ENCODE results near the gene MRPS24. TPM values are rescaled to one million over a fixed set of nuclear protein-coding genes. Genes with fewer than 3 reads are reported as not detected.

MRPS24 gene
- total and polyA plus RNA-seq, 10 of the 15 experiments (the other 5 are each of a cell fraction or from before 2014, with no cell fraction given) = 27.6 to 164 (median 106) TPM

DNA sequence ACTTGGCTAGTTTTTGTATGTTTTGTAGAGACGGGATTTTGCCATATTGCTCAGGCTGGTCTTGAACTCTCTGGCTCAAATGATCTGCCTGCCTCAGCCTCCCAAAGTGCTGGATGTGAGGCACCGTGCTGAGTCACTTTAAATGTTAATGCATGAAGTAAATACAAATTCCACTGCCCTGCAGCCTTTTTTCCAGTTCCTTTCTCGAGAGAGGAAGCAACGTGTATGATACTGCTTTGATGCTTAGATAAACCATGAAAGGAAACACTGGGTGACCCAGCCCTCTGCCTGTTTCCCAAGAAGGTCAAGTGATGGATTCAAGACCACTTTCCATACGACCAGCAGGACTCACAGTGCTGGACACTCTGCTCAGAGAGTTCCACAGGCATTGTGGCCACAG is 11.3 kb upstream of the MRPS24 start:
- no peaks in the 10 kb centered on the region for H3K9me3 ChIP-seq (replicated peaks; ENCODE audit: control insufficient read depth, insufficient read depth, low read length)
- TF ChIP-seq RCOR1 (conservative IDR thresholded peaks at IDR 0.05; ENCODE audit: low read depth, low read length) (no peak), CREM (IDR thresholded peaks at IDR 0.05; ENCODE audit: low read depth) (no peak), SIN3A (IDR thresholded peaks at IDR 0.05; ENCODE audit: low read depth, low read length) (no peak), BACH1 (IDR thresholded peaks at IDR 0.05; ENCODE audit: borderline replicate concordance) (no peak), RB1 (IDR thresholded peaks at IDR 0.05; ENCODE audit: borderline replicate concordance) (no peak), EP300 (IDR thresholded peaks at IDR 0.05; ENCODE audit: borderline replicate concordance in 1 of 2, control insufficient read depth in 1 of 2, low read depth in 2 of 2, low read length in 2 of 2) (no peak), MEF2A (IDR thresholded peaks at IDR 0.05; ENCODE audit: insufficient read depth, low read depth, low read length) (no peak), FOXM1 (IDR thresholded peaks at IDR 0.05; ENCODE audit: low read depth, low read length) (no peak), CBFB (IDR thresholded peaks at IDR 0.05; ENCODE audit: low read depth) (no peak), NRF1 (conservative IDR thresholded peaks at IDR 0.05; ENCODE audit: low read depth, low read length) (no peak), JUND (IDR thresholded peaks at IDR 0.05; ENCODE audit: low read depth, low read length) (no peak), BHLHE40 (IDR thresholded peaks at IDR 0.05; ENCODE audit: borderline replicate concordance in 1 of 2, low read depth in 2 of 2, low read length in 1 of 2) (no peak), HCFC1 (IDR thresholded peaks at IDR 0.05; ENCODE audit: low read length) (no peak), MYC (IDR thresholded peaks at IDR 0.05; ENCODE audit: insufficient read depth, insufficient read length, insufficient replicate concordance, low read length, severe bottlenecking) (no peak)
- TF ChIP-seq, protein P1, sequence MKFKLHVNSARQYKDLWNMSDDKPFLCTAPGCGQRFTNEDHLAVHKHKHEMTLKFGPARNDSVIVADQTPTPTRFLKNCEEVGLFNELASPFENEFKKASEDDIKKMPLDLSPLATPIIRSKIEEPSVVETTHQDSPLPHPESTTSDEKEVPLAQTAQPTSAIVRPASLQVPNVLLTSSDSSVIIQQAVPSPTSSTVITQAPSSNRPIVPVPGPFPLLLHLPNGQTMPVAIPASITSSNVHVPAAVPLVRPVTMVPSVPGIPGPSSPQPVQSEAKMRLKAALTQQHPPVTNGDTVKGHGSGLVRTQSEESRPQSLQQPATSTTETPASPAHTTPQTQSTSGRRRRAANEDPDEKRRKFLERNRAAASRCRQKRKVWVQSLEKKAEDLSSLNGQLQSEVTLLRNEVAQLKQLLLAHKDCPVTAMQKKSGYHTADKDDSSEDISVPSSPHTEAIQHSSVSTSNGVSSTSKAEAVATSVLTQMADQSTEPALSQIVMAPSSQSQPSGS (IDR thresholded peaks at IDR 0.05; ENCODE audit: low read length) = no peak
- TF ChIP-seq, protein P2, sequence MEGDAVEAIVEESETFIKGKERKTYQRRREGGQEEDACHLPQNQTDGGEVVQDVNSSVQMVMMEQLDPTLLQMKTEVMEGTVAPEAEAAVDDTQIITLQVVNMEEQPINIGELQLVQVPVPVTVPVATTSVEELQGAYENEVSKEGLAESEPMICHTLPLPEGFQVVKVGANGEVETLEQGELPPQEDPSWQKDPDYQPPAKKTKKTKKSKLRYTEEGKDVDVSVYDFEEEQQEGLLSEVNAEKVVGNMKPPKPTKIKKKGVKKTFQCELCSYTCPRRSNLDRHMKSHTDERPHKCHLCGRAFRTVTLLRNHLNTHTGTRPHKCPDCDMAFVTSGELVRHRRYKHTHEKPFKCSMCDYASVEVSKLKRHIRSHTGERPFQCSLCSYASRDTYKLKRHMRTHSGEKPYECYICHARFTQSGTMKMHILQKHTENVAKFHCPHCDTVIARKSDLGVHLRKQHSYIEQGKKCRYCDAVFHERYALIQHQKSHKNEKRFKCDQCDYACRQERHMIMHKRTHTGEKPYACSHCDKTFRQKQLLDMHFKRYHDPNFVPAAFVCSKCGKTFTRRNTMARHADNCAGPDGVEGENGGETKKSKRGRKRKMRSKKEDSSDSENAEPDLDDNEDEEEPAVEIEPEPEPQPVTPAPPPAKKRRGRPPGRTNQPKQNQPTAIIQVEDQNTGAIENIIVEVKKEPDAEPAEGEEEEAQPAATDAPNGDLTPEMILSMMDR (IDR thresholded peaks at IDR 0.05 in 2 of 3, conservative IDR thresholded peaks at IDR 0.05 in 1 of 3; ENCODE audit: control insufficient read depth in 2 of 3, extremely low read depth in 1 of 3, insufficient read depth in 1 of 3, low read depth in 3 of 3, low read length in 3 of 3) = no peak
- TF ChIP-seq, protein P3, sequence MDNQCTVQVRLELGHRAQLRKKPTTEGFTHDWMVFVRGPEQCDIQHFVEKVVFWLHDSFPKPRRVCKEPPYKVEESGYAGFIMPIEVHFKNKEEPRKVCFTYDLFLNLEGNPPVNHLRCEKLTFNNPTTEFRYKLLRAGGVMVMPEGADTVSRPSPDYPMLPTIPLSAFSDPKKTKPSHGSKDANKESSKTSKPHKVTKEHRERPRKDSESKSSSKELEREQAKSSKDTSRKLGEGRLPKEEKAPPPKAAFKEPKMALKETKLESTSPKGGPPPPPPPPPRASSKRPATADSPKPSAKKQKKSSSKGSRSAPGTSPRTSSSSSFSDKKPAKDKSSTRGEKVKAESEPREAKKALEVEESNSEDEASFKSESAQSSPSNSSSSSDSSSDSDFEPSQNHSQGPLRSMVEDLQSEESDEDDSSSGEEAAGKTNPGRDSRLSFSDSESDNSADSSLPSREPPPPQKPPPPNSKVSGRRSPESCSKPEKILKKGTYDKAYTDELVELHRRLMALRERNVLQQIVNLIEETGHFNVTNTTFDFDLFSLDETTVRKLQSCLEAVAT (IDR thresholded peaks at IDR 0.05) = no peak
- no peak overlapping the region for H3K4me2 ChIP-seq (ENCODE audit: control insufficient read depth, insufficient read depth)
- no peak overlapping the region for H3K9ac ChIP-seq (ENCODE audit: control insufficient read depth, insufficient read depth, low read length)
- H4K20me1 ChIP-seq (ENCODE audit: control insufficient read depth, insufficient read depth) = no peaks in the 10 kb centered on the region
- SMC1A ChIA-PET (ENCODE audit: uncharacterized antibody, unreplicated experiment) = no interaction called here
- intact Hi-C loops (cut with micrococcal nuclease; ENCODE audit: unreplicated experiment) (loop anchor here (2.0 kb wide), 1 partner anchor 16 kb away; no protein-coding TSS in a partner anchor), in situ Hi-C loops (cut with MboI) (no loop called here)
- CTCF ChIA-PET = interaction anchor here (0.8 kb wide), 1 partner anchor 14 kb away, joined by 3 read pairs; no protein-coding TSS in a partner anchor
- H3K36me3 ChIP-seq (ENCODE audit: control insufficient read depth in 2 of 2, insufficient read depth in 2 of 2, low read length in 1 of 2) = peaks cover 29 to 33% of the 10 kb centered on the region in 2 experiments
- no peak overlapping the region for H3K4me3 ChIP-seq
- DNase-seq (ENCODE audit: low read depth, low spot score) (no peak), FAIRE-seq (no peak), ATAC-seq (no peak)
- POLR2A ChIA-PET = no interaction called here
- no TSS peak for BruUV-seq (replicated peaks)
- WGBS (ENCODE audit: insufficient coverage, insufficient replicate concordance, low lambda C conversion rate, missing lambda C conversion rate) = 93% methylated on average over 5 of the region's 5 CpGs
- no peaks in the 10 kb centered on the region for H3K4me1 ChIP-seq (ENCODE audit: control insufficient read depth, insufficient read depth, low read length)
- no peaks in the 10 kb centered on the region for H3K27me3 ChIP-seq (replicated peaks in 1 of 2; ENCODE audit: control insufficient read depth in 2 of 2, insufficient read depth in 2 of 2, low read length in 1 of 2)
- no peaks in the 10 kb centered on the region for H3K79me2 ChIP-seq (ENCODE audit: control insufficient read depth, insufficient read depth, low read length)
- H2AFZ ChIP-seq (ENCODE audit: control insufficient read depth, low read depth, low read length) = no peak overlapping the region
- no peak overlapping the region for H3K27ac ChIP-seq (ENCODE audit: control insufficient read depth, insufficient read depth)
- RAD21 ChIA-PET (ENCODE audit: unreplicated experiment) = no interaction called here

All from GM12878 (cell line).